K562 (cell line): ENCODE measurements around the gene CDT1. TPM values are rescaled to one million over a fixed set of nuclear protein-coding genes. Genes with fewer than 3 reads are reported as not detected.
A peak's percentile ranks its signal among the peaks of the same experiment; 100 is the strongest.

Experiments
- HEY1 ChIP-seq: fragments of 250-450 bp; sonication (Bioruptor Pico); IDR thresholded peaks from 2 replicates; pipeline ENCODE4 v1.5.0; 2020; ENCODE audit warnings: mild to moderate bottlenecking, moderate library complexity, borderline replicate concordance
- MAFK ChIP-seq: IDR thresholded peaks from 2 replicates; pipeline ENCODE4 v1.6.1; 2011; ENCODE audit warnings: low read length, improper control_type of control experiment
- NFXL1 ChIP-seq: fragments of 450-650 bp; formaldehyde crosslinking; IDR thresholded peaks from 2 replicates; pipeline ENCODE4 v1.4.0; 2021; ENCODE audit warnings: mild to moderate bottlenecking
- RCOR1 ChIP-seq, 2 experiments: IDR thresholded peaks; 2 replicates each; pipeline ENCODE4 v1.6.1; 2012; ENCODE audit warnings: low read depth in 2 of 2, low read length in 2 of 2, borderline replicate concordance in 1 of 2, improper control_type of control experiment in 1 of 2
- TAF15 ChIP-seq: fragments of 200-400 bp; formaldehyde crosslinking; IDR thresholded peaks from 2 replicates; pipeline ENCODE4 v1.6.1; 2017; ENCODE audit warnings: mild to moderate bottlenecking, low read depth, low read length, moderate library complexity
- TEAD1 ChIP-seq, 2 experiments: fragments of 450-650 bp in 1 of 2; sonication (generic) in 1 of 2; formaldehyde crosslinking; IDR thresholded peaks; 2 replicates each; pipeline versions ENCODE4 v1.4.0 to v1.8.0; 2020 to 2022; ENCODE audit warnings: mild to moderate bottlenecking in 2 of 2, missing genetic modification reagents in 1 of 2
- ZNF644 ChIP-seq: fragments of 200-800 bp; sonication (Bioruptor generic); IDR thresholded peaks from 2 replicates; pipeline ENCODE4 v1.6.1; 2016; ENCODE audit warnings: low read depth, missing genetic modification characterization, missing compliant biosample characterization
- ZNF77 ChIP-seq: fragments of 250-450 bp; sonication (Bioruptor Pico); IDR thresholded peaks from 2 replicates; pipeline ENCODE4 v1.5.0; 2020
- polyA plus RNA-seq, 8 experiments: library from polyadenylated mRNA; depleted of rRNA in 4 of 8; stranded (reverse) in 5 of 8; unstranded in 3 of 8; fragments of >200 nt; fragmentation: Nextera tagmentation in 2 of 8; fragmentation: Illumina TruSeq in 1 of 8; extraction: Ambion mirVana in 2 of 8; extraction: Trizol in 1 of 8; gene quantifications; 2 replicates each; pipeline versions ENCODE4 v1.2.1 to v1.2.3, GENCODE V29; 2011 to 2014; ENCODE audit warnings: inconsistent platforms in 1 of 8, missing spikeins in 1 of 8
- total RNA-seq, 7 experiments: library from RNA; depleted of rRNA in 6 of 7; stranded (reverse); fragments of >200 nt in 6 of 7; fragmentation: Illumina TruSeq in 2 of 7; extraction: Trizol in 2 of 7; gene quantifications; 2 replicates each; pipeline versions ENCODE4 v1.2.1 to v1.2.3, GENCODE V29; 2011 to 2021; ENCODE audit warnings: low replicate concordance in 1 of 7
- TF ChIP-seq, protein P1 (sequence below): fragments of 250-450 bp; sonication (Bioruptor Pico); IDR thresholded peaks from 2 replicates; pipeline ENCODE4 v1.5.0; 2021; ENCODE audit warnings: mild to moderate bottlenecking, borderline replicate concordance
- TF ChIP-seq, protein P2 (sequence below): fragments of 150-350 bp; conservative IDR thresholded peaks from 2 replicates; pipeline ENCODE4 v1.6.1; 2014; ENCODE audit warnings: low read length
- TF ChIP-seq, protein P3 (sequence below): fragments of 250-450 bp; sonication (Bioruptor Pico); IDR thresholded peaks from 2 replicates; pipeline ENCODE4 v1.5.0; 2022; ENCODE audit warnings: mild to moderate bottlenecking
- TF ChIP-seq, protein P4 (sequence below): fragments of 250-450 bp; sonication (Bioruptor Pico); IDR thresholded peaks from 2 replicates; pipeline ENCODE4 v1.5.0; 2020; ENCODE audit warnings: mild to moderate bottlenecking, borderline replicate concordance
- TF ChIP-seq, protein P5 (sequence below): fragments of 250-450 bp; sonication (Bioruptor Pico); IDR thresholded peaks from 2 replicates; pipeline ENCODE4 v1.4.0; 2020; ENCODE audit warnings: mild to moderate bottlenecking
- TF ChIP-seq, protein P6 (sequence below): sonication (generic); formaldehyde crosslinking; IDR thresholded peaks from 2 replicates; pipeline ENCODE4 v1.9.0; 2022; ENCODE audit warnings: mild to moderate bottlenecking, missing genetic modification reagents

CDT1 gene
- total and polyA plus RNA-seq, 9 of the 15 experiments (the other 6 are each of a cell fraction or from before 2014, with no cell fraction given), result 0.92 to 178 (median 14.2) TPM

DNA sequence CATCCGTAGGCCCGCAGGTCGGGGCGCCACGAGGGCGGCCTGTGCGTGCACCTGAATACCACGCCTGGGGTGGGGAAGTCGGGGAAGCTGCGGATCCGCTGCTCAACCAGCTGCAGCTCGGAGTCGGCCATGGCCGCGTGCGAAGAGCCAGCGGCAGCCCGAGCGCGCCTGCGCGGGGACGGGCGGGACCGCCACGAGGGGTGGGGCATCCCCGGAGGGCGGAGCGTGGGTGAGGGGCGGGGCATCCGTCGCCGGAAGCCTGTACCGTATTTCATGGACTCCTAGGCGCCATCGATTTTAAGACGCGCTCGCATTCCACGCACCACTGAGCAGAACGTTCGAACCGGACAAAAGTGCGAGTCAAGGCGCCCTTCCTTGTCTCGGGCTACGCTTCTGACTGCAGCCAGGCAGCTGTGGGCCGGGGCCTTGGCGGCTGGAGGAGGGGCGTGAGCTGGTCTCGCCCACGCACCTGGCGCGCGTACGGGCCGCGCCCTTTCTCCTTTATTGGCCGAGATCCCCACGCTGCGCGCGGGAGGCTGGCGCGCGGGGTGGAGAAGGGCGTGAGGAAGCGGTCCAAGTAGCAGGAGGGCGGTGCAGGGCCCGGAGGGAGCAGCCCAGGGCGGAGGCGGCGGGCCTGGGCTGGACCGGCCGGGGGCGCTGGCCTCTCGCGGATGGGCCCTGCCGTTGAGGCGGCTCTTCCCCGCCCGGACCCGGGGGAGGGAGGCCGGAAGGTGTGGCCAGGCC lies 8.4 kb downstream of the CDT1 start, which contains the start of gene APRT (continued):
- TF ChIP-seq, protein P1, sequence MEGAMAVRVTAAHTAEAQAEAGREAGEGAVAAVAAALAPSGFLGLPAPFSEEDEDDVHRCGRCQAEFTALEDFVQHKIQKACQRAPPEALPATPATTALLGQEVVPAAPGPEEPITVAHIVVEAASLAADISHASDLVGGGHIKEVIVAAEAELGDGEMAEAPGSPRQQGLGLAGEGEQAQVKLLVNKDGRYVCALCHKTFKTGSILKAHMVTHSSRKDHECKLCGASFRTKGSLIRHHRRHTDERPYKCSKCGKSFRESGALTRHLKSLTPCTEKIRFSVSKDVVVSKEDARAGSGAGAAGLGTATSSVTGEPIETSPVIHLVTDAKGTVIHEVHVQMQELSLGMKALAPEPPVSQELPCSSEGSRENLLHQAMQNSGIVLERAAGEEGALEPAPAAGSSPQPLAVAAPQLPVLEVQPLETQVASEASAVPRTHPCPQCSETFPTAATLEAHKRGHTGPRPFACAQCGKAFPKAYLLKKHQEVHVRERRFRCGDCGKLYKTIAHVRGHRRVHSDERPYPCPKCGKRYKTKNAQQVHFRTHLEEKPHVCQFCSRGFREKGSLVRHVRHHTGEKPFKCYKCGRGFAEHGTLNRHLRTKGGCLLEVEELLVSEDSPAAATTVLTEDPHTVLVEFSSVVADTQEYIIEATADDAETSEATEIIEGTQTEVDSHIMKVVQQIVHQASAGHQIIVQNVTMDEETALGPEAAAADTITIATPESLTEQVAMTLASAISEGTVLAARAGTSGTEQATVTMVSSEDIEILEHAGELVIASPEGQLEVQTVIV, result no peak
- no peak for TF ChIP-seq NFXL1 (CRISPR knock-in tag)
- TF ChIP-seq, protein P2, sequence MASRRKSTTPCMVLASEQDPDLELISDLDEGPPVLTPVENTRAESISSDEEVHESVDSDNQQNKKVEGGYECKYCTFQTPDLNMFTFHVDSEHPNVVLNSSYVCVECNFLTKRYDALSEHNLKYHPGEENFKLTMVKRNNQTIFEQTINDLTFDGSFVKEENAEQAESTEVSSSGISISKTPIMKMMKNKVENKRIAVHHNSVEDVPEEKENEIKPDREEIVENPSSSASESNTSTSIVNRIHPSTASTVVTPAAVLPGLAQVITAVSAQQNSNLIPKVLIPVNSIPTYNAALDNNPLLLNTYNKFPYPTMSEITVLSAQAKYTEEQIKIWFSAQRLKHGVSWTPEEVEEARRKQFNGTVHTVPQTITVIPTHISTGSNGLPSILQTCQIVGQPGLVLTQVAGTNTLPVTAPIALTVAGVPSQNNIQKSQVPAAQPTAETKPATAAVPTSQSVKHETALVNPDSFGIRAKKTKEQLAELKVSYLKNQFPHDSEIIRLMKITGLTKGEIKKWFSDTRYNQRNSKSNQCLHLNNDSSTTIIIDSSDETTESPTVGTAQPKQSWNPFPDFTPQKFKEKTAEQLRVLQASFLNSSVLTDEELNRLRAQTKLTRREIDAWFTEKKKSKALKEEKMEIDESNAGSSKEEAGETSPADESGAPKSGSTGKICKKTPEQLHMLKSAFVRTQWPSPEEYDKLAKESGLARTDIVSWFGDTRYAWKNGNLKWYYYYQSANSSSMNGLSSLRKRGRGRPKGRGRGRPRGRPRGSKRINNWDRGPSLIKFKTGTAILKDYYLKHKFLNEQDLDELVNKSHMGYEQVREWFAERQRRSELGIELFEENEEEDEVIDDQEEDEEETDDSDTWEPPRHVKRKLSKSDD, result no peak
- TF ChIP-seq, protein P3, sequence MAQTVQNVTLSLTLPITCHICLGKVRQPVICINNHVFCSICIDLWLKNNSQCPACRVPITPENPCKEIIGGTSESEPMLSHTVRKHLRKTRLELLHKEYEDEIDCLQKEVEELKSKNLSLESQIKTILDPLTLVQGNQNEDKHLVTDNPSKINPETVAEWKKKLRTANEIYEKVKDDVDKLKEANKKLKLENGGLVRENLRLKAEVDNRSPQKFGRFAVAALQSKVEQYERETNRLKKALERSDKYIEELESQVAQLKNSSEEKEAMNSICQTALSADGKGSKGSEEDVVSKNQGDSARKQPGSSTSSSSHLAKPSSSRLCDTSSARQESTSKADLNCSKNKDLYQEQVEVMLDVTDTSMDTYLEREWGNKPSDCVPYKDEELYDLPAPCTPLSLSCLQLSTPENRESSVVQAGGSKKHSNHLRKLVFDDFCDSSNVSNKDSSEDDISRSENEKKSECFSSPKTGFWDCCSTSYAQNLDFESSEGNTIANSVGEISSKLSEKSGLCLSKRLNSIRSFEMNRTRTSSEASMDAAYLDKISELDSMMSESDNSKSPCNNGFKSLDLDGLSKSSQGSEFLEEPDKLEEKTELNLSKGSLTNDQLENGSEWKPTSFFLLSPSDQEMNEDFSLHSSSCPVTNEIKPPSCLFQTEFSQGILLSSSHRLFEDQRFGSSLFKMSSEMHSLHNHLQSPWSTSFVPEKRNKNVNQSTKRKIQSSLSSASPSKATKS, result no peak
- TF ChIP-seq, protein P4, sequence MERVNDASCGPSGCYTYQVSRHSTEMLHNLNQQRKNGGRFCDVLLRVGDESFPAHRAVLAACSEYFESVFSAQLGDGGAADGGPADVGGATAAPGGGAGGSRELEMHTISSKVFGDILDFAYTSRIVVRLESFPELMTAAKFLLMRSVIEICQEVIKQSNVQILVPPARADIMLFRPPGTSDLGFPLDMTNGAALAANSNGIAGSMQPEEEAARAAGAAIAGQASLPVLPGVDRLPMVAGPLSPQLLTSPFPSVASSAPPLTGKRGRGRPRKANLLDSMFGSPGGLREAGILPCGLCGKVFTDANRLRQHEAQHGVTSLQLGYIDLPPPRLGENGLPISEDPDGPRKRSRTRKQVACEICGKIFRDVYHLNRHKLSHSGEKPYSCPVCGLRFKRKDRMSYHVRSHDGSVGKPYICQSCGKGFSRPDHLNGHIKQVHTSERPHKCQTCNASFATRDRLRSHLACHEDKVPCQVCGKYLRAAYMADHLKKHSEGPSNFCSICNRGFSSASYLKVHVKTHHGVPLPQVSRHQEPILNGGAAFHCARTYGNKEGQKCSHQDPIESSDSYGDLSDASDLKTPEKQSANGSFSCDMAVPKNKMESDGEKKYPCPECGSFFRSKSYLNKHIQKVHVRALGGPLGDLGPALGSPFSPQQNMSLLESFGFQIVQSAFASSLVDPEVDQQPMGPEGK (CRISPR knock-in tag), result 0 out of 2 replicates have a peak, but pooled peaks have one; percentile 48
- TF ChIP-seq ZNF77, result no peak
- TF ChIP-seq ZNF644, result no peak
- peak in 1 of 2 experiments; percentile 40; a peak in 1 of 4 replicates for TF ChIP-seq RCOR1 (IDR thresholded peaks at IDR 0.05; ENCODE audit: borderline replicate concordance in 1 of 2, low read depth in 2 of 2, low read length in 2 of 2)
- TF ChIP-seq TAF15, result no peak
- TF ChIP-seq, protein P5, sequence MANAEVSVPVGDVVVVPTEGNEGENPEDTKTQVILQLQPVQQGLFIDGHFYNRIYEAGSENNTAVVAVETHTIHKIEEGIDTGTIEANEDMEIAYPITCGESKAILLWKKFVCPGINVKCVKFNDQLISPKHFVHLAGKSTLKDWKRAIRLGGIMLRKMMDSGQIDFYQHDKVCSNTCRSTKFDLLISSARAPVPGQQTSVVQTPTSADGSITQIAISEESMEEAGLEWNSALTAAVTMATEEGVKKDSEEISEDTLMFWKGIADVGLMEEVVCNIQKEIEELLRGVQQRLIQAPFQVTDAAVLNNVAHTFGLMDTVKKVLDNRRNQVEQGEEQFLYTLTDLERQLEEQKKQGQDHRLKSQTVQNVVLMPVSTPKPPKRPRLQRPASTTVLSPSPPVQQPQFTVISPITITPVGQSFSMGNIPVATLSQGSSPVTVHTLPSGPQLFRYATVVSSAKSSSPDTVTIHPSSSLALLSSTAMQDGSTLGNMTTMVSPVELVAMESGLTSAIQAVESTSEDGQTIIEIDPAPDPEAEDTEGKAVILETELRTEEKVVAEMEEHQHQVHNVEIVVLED (CRISPR knock-in tag), result peak; percentile 65
- TF ChIP-seq HEY1, result no peak
- TF ChIP-seq MAFK, result peak; percentile 85
- peak; percentile 3 to 97; a peak in 3 of 4 replicates for TF ChIP-seq TEAD1 (CRISPR knock-in tag; IDR thresholded peaks at IDR 0.05)
- TF ChIP-seq, protein P6, sequence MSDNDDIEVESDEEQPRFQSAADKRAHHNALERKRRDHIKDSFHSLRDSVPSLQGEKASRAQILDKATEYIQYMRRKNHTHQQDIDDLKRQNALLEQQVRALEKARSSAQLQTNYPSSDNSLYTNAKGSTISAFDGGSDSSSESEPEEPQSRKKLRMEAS, result peak; percentile 95
